GM21529 (cell line): ENCODE measurements around the gene NUTM2D.
"Not testable (repeated sequence)": the region's sequence is repeated elsewhere in the genome, so short reads cannot be mapped to it uniquely, and the experiment has no call there.

Experiments
- ATAC-seq: cut with Tn5 transposase; IDR thresholded peaks from one replicate; pipeline ENCODE4 v1.9.1; 2021; ENCODE audit not compliant: unreplicated experiment

Gene NUTM2D

GRCh38 chr10:87357444-87357843, at the start of gene NUTM2D:
Gene NUTM2D, plus strand, starts transcription at chr10:87357744. Its CDS starts 522 bp downstream, at chr10:87358266.
- not testable (repeated sequence) for ATAC-seq

GRCh38 chr10:87308702-87309101, 48.8 kb upstream of the NUTM2D start:
- not testable (repeated sequence) for ATAC-seq

- ATAC-seq: not testable (repeated sequence)
Observed at GRCh38 chr10:87309657-87310056, 47.9 kb upstream of the NUTM2D start.

- ATAC-seq: not testable (repeated sequence)
Observed at GRCh38 chr10:87311521-87311920, 46.0 kb upstream of the NUTM2D start.

- not testable (repeated sequence) for ATAC-seq
Observed at GRCh38 chr10:87313649-87314359, 43.7 kb upstream of the NUTM2D start.

- not testable (repeated sequence) for ATAC-seq
Observed at GRCh38 chr10:87314360-87314973, 43.1 kb upstream of the NUTM2D start.

GRCh38 chr10:87321505-87321904, 36.0 kb upstream of the NUTM2D start:
- not testable (repeated sequence) for ATAC-seq

GRCh38 chr10:87324559-87324958, 33.0 kb upstream of the NUTM2D start:
- not testable (repeated sequence) for ATAC-seq

- ATAC-seq: not testable (repeated sequence)
Observed at GRCh38 chr10:87327958-87328357, 29.6 kb upstream of the NUTM2D start.

GRCh38 chr10:87329131-87329530, 28.4 kb upstream of the NUTM2D start:
- ATAC-seq: not testable (repeated sequence)

GRCh38 chr10:87332687-87333086, 24.9 kb upstream of the NUTM2D start:
- ATAC-seq: not testable (repeated sequence)

- ATAC-seq: not testable (repeated sequence)
Observed at GRCh38 chr10:87340411-87340810, 17.1 kb upstream of the NUTM2D start.

- peak; percentile 19 for ATAC-seq
Observed at GRCh38 chr10:87341546-87342142, 15.9 kb upstream of the NUTM2D start.

- peak; percentile 88 for ATAC-seq
Observed at GRCh38 chr10:87342249-87342710, 15.3 kb upstream of the NUTM2D start.

- ATAC-seq: peak; percentile 71
Observed at GRCh38 chr10:87342711-87343258, 14.8 kb upstream of the NUTM2D start.

GRCh38 chr10:87345743-87346142, 11.8 kb upstream of the NUTM2D start:
- not testable (repeated sequence) for ATAC-seq

GRCh38 chr10:87350161-87350560, 7.4 kb upstream of the NUTM2D start:
- ATAC-seq: not testable (repeated sequence)

- ATAC-seq: not testable (repeated sequence)
Observed at GRCh38 chr10:87352825-87353224, 4.7 kb upstream of the NUTM2D start.

GRCh38 chr10:87355110-87355509, 2.4 kb upstream of the NUTM2D start:
- ATAC-seq: not testable (repeated sequence)

- not testable (repeated sequence) for ATAC-seq
Observed at GRCh38 chr10:87358159-87358558, 615 bp downstream of the NUTM2D start.

GRCh38 chr10:87369514-87370112, 12.1 kb downstream of the NUTM2D start:
- ATAC-seq: not testable (repeated sequence)
